NCI-H82 treated with DMSO at 0.1 percent for 48 hours (cell line): ENCODE results near the gene C16orf95.
"Not testable (repeated sequence)": the region's sequence is repeated elsewhere in the genome, so short reads cannot be mapped to it uniquely, and the experiment has no call there.

Experiments
- DNase-seq: peaks from one replicate; lab custom pipeline; 2025; ENCODE audit not compliant: unreplicated experiment; lab: John Stamatoyannopoulos, UW

C16orf95 gene

DNA sequence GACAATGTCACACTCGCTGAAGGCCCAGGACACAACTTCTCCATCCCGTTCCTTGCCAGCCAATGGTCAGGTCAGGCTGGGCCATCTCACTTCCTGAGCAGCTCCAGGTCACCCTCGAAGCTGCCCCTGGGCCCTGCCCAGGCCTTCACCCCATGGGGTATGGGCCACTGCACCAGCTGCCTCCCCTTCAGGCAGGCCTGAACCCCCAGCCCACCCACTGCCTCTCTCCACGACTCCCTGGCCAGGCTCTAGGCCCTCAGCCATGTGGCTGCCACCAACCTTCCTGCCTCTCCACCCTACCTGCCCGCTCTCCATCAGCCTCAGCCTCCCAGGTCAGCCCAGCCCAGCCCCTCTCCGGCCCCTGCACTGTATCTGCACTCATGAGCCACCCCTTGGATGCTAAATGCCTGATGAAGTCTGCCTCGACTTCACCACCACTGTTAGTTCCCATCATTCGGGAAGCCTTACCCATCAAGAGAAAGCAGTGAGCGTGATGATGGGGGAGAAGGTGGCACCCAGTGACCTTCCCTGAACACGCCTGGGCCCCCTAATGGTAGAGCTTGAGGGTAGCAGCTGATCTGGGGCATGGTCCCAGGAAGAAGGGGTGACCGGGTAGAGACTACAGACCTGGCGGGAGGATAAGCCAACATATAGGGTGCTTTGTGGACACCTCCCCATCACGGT is 30.9 kb upstream of the C16orf95 start:
- DNase-seq, result no peak

DNA sequence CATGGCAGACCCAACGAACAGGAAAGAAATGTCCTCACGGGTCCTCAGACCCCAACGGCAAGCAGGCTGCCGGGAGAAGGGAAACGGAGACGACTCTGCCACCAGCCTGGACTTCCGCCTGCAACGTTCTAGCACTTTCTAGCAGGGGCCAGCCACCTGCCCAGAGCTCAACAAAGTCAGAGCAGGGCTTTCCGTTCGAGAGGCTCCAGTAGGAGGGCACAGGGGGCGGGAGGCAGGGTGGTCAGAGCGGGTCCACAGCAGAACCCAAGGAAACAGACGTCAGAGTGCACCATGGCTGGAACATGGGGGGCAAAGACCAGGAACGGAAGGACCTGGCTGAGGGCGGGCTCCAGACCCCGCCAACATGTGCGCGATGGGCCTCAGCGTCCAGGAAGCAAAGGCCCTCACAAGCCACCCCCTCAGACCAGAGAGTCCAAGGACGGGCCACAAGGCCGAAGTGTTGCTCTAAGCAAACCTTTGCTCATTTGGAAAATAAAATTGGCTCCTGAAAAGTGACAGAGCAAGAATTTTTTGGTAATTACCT is 29.4 kb upstream of the C16orf95 start:
- no peak for DNase-seq

DNA sequence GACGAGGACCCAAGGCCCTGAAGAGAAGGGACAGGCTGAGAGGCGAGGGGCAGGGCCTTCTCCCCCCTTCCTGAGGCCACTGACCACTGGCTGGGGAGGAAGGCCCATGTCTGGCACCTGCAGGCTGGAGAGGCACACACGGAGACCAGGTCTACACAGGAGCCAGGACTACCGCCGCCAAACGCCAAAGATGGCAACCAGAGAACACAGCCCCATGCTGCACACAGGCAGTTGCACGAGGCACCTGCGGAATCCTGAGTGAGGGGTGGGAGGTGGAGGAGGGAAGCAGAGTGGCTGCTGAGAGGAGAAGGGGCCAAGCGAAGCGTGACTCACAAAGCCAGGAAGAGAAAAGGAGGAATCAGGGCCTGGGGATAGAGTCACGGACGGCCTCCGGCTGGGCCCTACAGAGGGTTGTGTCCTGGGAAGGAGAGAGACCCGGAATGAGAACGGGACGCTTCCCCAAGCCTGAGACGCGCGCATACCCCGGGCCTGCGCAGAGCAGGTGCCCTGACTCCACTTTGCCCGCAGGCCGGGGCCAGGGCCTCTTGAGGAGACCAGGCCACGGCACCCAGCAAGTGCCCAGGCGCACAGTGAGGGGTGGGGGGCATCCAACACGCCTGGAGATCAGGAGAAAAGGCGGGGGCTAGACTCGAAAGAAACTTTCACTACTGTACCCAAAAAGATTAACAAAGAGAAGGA is 28.7 kb upstream of the C16orf95 start:
- DNase-seq, result no peak

DNA sequence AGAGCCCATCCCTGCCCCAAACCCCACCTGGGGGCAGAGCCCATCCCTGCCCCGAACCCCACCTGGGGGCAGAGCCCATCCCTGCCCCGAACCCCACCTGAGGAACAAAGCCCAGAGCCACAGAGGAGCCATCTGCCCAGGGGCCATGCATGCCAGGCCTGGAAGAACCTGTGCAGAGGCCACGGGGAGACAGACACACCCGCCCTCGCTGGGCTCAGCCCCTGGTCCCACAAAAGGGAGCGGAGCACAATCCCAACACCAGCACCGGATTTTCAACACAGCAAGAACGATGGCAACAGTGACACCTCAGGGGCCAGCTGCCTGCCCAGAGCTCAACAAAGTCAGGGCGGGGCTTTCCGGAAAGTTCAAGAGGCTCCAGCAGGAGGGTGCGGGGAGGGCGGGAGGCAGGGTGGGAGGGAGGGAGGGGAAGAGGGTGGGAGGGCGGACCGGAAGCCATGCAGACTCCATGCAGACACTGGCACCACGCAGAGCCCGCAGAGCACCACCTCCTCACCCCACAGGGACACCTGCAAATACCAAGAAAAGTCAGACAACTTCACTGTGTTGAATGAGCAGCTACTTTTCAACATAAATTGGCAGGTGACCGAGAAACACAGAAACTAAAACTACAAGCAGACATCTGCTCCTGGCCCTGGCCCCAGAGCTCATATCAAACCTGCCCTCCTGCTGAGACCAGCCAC is 27.9 kb upstream of the C16orf95 start:
- no peak for DNase-seq

DNA sequence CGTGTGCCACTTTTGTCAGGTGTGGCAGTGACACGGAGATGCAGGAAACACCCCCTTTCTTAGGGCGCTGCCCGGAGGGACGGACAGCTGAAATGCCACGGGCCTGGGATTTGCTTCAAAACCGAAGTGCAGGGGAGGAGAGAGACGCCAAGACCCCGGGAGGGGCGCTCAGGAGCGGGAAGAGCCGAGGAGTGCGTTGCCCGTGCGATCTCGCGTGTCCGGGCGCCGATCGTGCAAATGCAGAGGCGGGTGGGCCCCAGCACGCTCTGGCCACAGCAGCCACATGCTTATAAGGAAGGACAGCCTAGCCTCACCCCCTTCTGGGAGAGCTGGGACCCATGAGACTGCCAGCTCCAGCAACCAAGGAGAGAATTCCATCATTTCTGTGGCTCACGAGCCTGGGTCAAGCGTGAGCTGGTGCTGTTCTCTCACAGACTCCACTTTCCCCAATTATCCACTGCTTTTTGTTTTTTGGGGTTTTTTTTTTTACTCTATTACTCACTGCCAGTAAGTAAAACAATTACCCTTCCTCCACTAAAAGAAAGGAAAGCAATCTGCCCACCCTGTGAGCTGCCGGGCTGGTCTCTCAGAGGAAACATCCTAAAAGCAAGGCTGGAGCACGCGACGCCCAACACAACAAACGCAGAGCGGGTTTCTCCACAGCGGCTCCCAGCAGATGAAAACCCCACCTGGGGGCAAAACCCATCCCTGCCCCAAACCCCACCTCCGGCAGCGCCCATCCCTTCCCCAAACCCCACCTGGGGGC is 27.2 kb upstream of the C16orf95 start:
- DNase-seq, result no peak

DNA sequence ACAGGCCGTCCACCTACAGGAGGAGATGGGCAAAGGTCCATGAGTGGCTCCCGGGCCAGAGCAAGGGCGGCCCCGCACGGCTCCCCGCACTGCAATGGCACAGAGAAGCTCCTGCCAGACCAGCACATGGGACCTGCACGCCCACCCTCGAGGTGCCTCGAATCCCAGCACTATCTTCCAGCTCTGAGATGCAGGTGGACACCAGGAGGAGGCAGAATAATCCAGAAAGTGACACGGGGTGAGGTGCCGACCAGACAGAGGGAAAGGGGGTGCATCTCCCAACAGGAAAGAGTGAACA is 26.5 kb upstream of the C16orf95 start:
- no peak for DNase-seq

DNA sequence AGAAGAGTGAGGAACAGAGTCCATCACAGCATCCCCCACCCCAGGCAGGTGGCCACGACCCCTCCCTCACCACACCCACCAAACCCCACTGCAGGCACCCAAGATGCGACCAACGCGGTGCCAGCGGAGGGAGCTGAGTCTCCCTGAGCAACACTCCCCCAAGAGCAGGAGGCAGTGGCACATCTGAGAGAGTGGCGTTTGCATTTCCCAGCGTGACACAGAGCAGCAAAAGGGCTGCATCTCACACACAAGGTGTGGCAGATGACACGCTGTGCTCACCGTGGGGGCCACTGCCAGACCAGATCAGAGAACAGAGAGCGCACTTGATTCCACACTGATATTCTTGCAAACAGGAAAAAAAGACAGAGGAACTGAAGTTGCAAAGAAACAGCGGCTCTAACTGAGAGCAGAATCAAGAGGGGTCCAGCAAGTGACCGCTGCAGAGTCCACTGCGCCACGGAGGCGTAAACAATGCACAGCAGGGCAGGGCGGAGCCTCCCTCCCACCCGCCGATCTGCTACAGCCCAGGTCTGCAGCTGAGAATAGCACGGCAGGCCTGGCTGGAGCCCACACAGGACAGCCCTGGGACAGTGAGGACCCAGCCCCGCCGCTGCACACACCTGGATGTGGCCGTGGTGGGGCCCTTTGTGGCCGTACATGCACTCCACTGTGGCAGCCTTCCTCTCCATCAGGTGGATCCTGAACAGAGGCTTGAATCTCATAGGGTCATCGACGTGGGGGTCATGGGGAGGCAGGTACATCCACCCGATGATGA is 26.0 kb upstream of the C16orf95 start:
- DNase-seq, result no peak

DNA sequence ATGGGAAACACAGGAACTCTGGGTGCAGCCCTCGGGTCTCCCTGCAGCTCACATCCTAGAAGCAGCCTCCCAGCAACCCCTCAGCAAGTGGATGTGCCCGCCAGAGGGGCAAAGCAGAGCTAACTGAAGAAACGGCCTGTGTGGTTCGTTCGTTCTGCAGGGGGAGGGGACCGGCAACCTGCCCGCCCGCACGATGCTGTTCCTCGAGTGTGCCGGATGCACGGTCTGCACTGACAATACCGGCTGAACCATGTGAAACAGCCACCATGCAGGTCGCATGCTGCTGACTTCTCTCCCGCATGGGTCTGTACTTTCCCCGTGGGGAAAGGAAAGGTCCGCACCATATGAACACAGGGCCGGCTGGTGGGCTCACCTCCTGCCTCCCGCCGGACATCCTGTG is 25.3 kb upstream of the C16orf95 start:
- DNase-seq, result no peak

DNA sequence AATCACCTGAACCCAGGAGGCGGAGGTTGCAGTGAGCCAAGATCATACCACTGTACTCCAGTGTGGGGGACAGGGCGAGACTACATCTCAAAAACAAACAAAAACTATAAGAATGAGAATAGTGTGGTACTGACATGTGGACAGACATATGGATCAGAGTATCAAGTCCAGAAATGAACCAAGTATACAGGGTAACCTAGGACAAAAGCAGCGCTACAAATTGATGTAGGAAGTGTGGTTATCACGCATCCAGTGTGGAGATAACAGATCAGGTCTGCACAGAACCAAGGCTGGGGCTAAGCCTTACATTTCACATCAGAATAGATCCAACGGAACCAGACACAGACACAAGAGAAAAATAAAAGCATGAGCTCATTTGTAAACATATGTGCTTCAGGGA is 23.0 kb upstream of the C16orf95 start:
- DNase-seq, result no peak

DNA sequence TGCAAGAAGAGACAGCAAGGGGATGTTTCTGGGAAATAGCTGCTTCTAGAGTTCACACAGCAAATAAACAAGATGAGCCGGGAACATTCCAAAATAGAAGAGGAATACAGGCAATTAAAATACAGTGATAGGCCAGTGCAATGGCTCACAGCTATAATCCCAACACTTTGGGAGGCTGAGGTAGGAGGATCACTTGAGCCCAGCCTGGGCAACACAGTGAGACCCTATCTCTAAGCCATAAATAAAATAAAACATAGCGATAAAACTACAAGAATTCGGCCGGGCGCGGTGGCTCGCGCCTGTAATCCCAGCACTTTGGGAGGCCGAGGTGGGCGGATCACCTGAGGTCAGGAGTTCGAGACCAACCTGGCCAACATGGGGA is 22.5 kb upstream of the C16orf95 start:
- not testable (repeated sequence) for DNase-seq

DNA sequence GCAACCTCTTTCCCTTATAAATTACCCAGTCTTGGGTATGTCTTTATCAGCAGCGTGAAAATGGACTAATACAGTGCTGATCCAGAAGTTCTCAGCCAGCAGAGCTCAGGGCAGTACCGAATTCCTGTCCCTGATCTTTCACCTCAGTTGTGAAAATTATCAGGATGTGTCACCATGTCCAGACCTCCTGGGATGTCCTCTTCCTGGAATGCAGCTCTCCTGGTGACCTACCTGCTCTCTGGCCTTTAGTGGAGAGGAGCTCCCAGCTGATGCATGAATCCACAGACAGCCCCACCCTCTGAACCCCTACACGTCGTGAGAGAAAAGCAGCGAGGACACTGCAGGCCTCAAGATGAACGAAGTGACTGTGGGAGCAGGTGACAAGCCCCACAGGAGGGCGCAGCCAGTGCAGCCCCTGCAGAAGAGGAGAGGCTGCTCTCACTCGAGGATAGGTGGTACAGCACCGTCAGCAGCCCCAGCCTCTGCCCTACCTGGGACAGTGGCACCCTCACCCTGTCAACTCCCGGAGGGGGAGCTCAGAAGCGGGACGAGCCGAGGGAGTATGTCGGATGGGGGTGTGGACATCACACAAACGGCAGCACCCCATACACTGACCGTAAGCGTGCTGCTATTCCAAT is 22.0 kb upstream of the C16orf95 start:
- DNase-seq, result no peak

DNA sequence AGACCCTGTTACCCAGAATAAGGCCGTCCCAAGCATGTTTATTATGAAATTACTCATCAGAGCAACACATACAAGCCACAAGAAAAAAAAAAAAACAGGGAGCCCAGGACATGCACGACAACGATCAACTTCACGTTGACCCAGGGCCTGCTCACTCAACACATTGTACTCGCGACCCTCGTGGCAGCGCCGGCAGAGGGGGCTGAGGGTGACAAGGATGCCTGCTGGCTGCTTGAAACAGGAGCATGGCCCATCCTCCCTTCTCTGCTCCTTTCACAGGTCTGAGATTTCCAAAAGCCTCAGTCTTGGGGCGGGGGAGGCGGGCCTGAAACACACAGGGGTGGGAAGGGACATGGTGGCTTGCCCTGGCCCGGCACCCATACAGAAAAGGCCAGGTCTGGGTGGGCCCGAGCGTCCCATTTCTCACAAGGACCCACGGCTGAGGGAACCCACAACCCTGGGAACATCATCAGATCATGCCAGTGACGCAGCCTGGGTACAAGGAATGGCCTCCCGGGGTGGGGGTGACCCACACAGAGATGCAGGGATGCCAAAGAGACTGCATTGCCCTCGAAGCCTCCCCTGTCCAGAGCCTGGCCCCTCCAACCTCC is 21.1 kb upstream of the C16orf95 start:
- no peak for DNase-seq

DNA sequence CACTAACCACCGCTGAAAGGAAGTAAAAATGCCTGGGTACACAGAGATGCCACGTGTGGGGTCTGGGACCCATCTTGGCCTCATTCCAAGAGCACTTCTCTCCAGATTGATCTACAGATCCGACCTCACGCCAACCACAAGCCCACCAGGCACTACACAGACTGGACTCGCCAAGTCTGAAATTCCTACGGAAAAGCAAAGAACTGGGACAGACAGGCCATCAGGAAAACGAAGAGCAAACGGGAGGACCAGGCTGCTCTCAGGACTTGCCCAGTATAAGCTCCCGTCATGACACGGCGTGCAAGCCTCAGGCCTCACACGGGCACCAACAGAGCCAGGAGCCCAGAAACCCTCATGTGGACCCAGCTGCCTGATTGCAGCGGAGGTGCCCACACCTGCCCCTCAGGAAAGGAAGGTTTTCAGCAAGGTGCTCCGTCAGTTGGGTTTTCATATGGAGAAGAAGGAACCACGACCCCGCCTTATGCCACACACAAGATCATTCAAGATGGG is 20.1 kb upstream of the C16orf95 start:
- no peak for DNase-seq

DNA sequence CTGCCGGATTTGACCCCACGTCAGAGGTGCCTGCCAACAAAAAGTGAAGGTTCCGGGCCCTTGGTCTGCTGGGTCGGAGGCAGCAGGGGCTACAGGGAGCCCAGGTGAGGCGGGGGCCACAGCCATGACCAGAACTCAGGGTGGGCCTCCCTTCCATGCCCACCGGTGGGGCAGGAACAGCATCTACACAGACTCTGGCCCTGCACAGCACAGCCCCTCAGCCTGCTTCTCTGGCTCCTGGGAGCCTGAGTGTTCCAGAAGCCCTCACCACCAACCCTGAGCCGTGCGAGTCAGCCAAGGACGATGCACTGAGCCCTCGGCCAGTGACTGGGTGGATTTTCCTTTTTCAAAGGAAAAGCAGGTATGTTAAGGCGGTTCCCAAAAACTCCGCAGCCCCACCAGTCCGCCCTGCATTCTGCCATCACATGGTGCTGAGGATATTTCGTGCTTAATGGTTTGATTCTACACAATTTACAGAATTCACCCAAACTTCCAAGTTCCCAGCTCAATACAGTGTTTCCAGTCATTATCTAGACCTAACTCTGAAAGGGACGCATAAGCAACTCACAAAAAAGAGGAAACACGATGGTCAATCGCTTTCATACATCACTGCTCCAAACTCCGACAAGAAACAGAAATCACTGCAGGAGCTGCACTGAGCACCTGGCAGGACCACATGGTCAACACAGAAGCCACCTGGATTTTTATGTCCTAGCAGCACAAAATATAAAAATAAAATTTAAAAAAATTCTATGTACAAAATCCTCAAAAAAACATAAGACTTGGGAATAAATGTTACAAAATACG is 19.4 kb upstream of the C16orf95 start:
- no peak for DNase-seq

DNA sequence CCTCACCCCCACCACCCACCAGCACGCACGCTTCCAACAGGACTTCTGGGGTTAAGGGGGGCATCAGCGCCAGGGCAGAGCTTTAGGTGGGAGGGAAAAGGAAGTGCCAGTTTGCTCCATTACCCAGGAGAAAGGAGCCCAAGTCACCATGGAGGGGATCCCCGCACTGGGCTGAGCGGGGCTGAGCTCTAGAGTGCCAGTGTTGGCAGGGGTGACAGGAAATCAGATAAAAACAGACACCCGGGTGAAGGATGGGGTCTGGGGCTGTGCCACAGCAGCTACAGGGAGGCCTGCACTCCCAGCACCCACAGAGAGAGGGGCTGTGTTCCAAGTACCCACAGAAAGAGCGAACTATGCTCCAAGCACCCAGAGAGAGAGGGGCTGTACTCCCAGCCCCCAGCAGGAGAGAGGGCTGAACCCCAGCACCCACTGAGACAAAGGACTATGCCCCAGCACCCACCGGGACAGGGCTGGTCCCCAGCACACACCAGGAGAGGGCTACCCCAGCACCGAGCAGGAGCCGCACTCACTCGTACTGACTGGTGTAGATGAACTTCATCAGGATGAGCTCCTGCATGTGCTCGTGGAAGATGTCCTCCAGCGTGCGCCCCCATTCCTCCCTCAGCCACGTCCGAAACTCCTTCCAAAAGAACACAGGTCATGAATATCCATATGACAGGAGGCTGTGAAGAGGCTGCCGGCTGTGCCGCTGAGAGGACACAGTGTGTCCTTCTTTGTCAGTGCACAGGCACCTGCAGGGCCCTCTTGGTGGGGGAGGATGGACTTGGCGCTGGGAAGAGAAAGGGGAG is 18.6 kb upstream of the C16orf95 start:
- no peak for DNase-seq

DNA sequence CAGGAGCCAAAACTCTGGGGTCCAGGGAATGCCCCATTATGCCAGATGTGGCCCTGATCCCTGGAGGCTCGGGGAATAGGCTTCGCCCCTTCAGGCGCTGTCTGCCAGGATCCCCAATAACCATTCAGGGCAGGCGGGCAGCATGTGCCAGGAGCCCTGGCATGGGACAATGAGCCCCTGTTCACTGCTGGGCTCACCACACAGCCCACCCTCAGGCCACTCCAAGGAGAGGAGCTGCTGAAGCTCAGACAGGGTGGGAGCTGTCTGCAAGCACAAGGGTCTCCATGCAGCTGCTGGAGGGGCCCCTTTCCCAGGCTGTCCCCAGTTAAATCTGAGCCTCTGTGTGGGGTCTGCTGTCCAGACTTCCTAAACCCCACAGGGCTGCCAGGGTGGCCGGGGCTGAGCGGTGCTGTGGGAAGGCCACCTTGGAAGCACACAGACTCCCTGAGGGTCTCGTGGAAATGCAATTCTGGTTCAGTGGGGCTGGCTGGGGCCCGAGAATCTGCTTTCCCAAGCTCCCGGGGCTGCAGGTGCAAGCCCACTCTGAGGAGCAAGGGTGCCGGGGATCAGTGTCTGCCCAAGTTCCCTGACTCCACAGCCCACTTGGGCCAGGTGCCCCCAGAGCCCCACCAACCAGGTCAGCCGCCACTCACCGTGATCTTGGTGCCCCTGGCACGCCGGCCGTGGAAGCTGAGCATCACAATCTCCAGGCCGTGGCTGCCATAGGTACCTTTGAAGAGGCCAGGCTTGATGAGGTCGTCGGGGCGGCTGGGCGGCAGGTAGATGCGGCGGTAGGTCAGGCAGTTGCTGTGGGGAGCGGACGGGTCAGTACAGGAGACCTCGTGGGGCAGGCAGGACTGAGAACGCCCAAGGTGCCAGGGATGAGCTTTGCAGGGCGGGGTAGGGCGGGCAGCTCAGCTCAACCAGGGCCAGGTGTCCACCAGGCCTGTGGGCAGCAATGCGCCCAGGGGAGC is 17.7 kb upstream of the C16orf95 start:
- DNase-seq, result no peak
